NCI-H128 (cell line): ENCODE measurements around the gene OR2AT4.
"Not testable (repeated sequence)": the region's sequence is repeated elsewhere in the genome, so short reads cannot be mapped to it uniquely, and the experiment has no call there.

Source experiments
- DNase-seq: peaks from one replicate; lab custom pipeline; 2025; ENCODE audit not compliant: unreplicated experiment; lab: John Stamatoyannopoulos, UW

OR2AT4 gene

GRCh38 chr11:75068993-75069392, 27.7 kb downstream of the OR2AT4 start:
- DNase-seq = no peak

- DNase-seq = no peak
These were observed 28.1 kb downstream of the OR2AT4 start for GRCh38 chr11:75068559-75068958.

GRCh38 chr11:75066061-75066460, 30.6 kb downstream of the OR2AT4 start:
- DNase-seq = no peak

- no peak for DNase-seq
These were observed 32.8 kb downstream of the OR2AT4 start for GRCh38 chr11:75063741-75064314.

- no peak for DNase-seq
These were observed 37.4 kb downstream of the OR2AT4 start for GRCh38 chr11:75059299-75059698.

- no peak for DNase-seq
These were observed 39.9 kb downstream of the OR2AT4 start for GRCh38 chr11:75056814-75057213.

- DNase-seq = no peak
These were observed 41.2 kb downstream of the OR2AT4 start for GRCh38 chr11:75055511-75055910.

- no peak for DNase-seq
These were observed 44.2 kb downstream of the OR2AT4 start for GRCh38 chr11:75052457-75052856.

GRCh38 chr11:75051043-75051442, 45.6 kb downstream of the OR2AT4 start:
- DNase-seq = no peak

GRCh38 chr11:75050516-75050915, 46.2 kb downstream of the OR2AT4 start:
- DNase-seq = no peak

- DNase-seq = not testable (repeated sequence)
These were observed 47.0 kb downstream of the OR2AT4 start for GRCh38 chr11:75049501-75050266.

- DNase-seq = no peak
These were observed 49.5 kb downstream of the OR2AT4 start for GRCh38 chr11:75047191-75047590.

GRCh38 chr11:75046668-75047067, 50.0 kb downstream of the OR2AT4 start:
- not testable (repeated sequence) for DNase-seq

GRCh38 chr11:75044381-75045170, 52.1 kb downstream of the OR2AT4 start:
- DNase-seq = not testable (repeated sequence)

GRCh38 chr11:75041821-75042220, 54.9 kb downstream of the OR2AT4 start:
- not testable (repeated sequence) for DNase-seq

- no peak for DNase-seq
These were observed 55.4 kb downstream of the OR2AT4 start for GRCh38 chr11:75041263-75041662.

- DNase-seq = no peak
These were observed 56.4 kb downstream of the OR2AT4 start for GRCh38 chr11:75040167-75040770.

GRCh38 chr11:75035911-75036565, 60.6 kb downstream of the OR2AT4 start:
- no peak for DNase-seq

GRCh38 chr11:75035256-75035655, 61.4 kb downstream of the OR2AT4 start:
- DNase-seq = no peak

GRCh38 chr11:75033916-75034315, 62.8 kb downstream of the OR2AT4 start:
- DNase-seq = no peak

GRCh38 chr11:75032550-75032935, 64.1 kb downstream of the OR2AT4 start:
- no peak for DNase-seq
